H1 (cell line): ENCODE measurements around the gene OCSTAMP. TPM values are rescaled to one million over a fixed set of nuclear protein-coding genes. Genes with fewer than 3 reads are reported as not detected.

Source experiments
- CTCF ChIA-PET: fragments of 300-600 bp; sonication (Branson Sonifier 250); formaldehyde crosslinking; loops from one replicate; lab custom pipeline; 2021; ENCODE audit not compliant: partially characterized antibody; lab: Charles Lee
- POLR2A ChIA-PET: fragments of 300-600 bp; sonication (Branson Sonifier 250); formaldehyde crosslinking; loops from one replicate; lab custom pipeline; 2021; ENCODE audit warnings: inconsistent platforms; ENCODE audit not compliant: partially characterized antibody; lab: Charles Lee
- DNase-seq, 2 experiments: peaks; one replicate each; pipeline versions ENCODE4 v3.0.0 to v3.0.0-alpha.2; 2010 to 2022; ENCODE audit warnings: low spot score in 2 of 2, low read depth in 1 of 2, mixed read lengths in 1 of 2
- FAIRE-seq: peaks from 2 replicates; lab custom pipeline; 2011; peaks lifted over from hg19 to GRCh38; lab: Jason Lieb, UNC
- H2AFZ ChIP-seq: 2 replicates; pipeline ENCODE4 v1.8.1; 2012; ENCODE audit warnings: low read length, inconsistent platforms
- H2AK5ac ChIP-seq: 2 replicates; pipeline ENCODE4 v1.6.1; 2013; ENCODE audit warnings: low read depth, low read length
- H2BK120ac ChIP-seq: replicated peaks from 2 replicates; pipeline ENCODE3; 2013; ENCODE audit warnings: low read depth, low read length, inconsistent platforms
- H2BK12ac ChIP-seq: 2 replicates; pipeline ENCODE4 v1.6.1; 2013; ENCODE audit warnings: low read depth, low read length
- H2BK15ac ChIP-seq: 2 replicates; pipeline ENCODE4 v1.6.1; 2013; ENCODE audit warnings: low read length
- H2BK20ac ChIP-seq: 2 replicates; pipeline ENCODE4 v1.6.1; 2013; ENCODE audit warnings: low read length
- H2BK5ac ChIP-seq: 2 replicates; pipeline ENCODE4 v1.6.1; 2013; ENCODE audit warnings: low read depth, low read length
- H3K14ac ChIP-seq: 2 replicates; pipeline ENCODE4 v1.6.1; 2013; ENCODE audit warnings: inconsistent platforms; ENCODE audit not compliant: insufficient read length
- H3K18ac ChIP-seq: 2 replicates; pipeline ENCODE4 v1.6.1; 2013; ENCODE audit warnings: low read length; ENCODE audit errors: extremely low read depth
- H3K23ac ChIP-seq: 2 replicates; pipeline ENCODE4 v1.6.1; 2013; ENCODE audit warnings: inconsistent platforms; ENCODE audit not compliant: insufficient read length
- H3K23me2 ChIP-seq: 2 replicates; pipeline ENCODE4 v1.6.1; 2013; ENCODE audit warnings: low read depth, low read length
- H3K27ac ChIP-seq: 2 replicates; pipeline ENCODE4 v1.6.1; 2011; ENCODE audit warnings: low read depth, low read length, inconsistent platforms
- H3K27me3 ChIP-seq, 4 experiments: replicated peaks in 1 of 4; 1 replicate in 1 of 4; 2 replicates in 3 of 4; pipeline versions ENCODE4 v1.6.1 to v1.8.1; 2011 to 2013; ENCODE audit warnings: low read length in 3 of 4, mild to moderate bottlenecking in 3 of 4, inconsistent platforms in 2 of 4, mixed read lengths in 2 of 4, moderate library complexity in 1 of 4; ENCODE audit not compliant: control insufficient read depth in 3 of 4, insufficient read depth in 3 of 4; ENCODE audit errors: extremely low read depth in 1 of 4
- H3K36me3 ChIP-seq, 4 experiments: 2 replicates each; pipeline versions ENCODE4 v1.6.1 to v1.8.1; 2011 to 2013; ENCODE audit warnings: mild to moderate bottlenecking in 4 of 4, low read length in 3 of 4, moderate library complexity in 2 of 4, control low read depth in 1 of 4, inconsistent platforms in 1 of 4; ENCODE audit not compliant: insufficient read depth in 4 of 4, control insufficient read depth in 2 of 4
- H3K4ac ChIP-seq: replicated peaks from 2 replicates; pipeline ENCODE3; 2013; ENCODE audit warnings: low read length, low read depth, mixed read lengths, inconsistent platforms; ENCODE audit not compliant: insufficient read length
- H3K4me1 ChIP-seq, 4 experiments: replicated peaks in 1 of 4; 1 replicate in 1 of 4; 2 replicates in 3 of 4; pipeline versions ENCODE4 v1.6.1 to v1.8.1; 2011 to 2013; ENCODE audit warnings: low read length in 3 of 4, inconsistent platforms in 2 of 4, mixed read lengths in 1 of 4; ENCODE audit not compliant: insufficient read depth in 4 of 4, control insufficient read depth in 3 of 4
- H3K4me2 ChIP-seq, 2 experiments: 2 replicates each; pipeline versions ENCODE4 v1.6.1 to v1.8.1; 2011 to 2013; ENCODE audit warnings: low read depth in 2 of 2, low read length in 2 of 2, control low read depth in 1 of 2, inconsistent platforms in 1 of 2, mild to moderate bottlenecking in 1 of 2; ENCODE audit not compliant: insufficient read depth in 1 of 2
- H3K4me3 ChIP-seq, 4 experiments: fragments of 200-600, 300-600 bp in 1 of 4; sonication (generic), shearing (Covaris generic), sonication (Bioruptor Twin) in 1 of 4; 2 replicates each; pipeline versions ENCODE4 v1.5.1 to v1.8.1; 2011 to 2016; ENCODE audit warnings: low read length in 4 of 4, low read depth in 3 of 4, control low read depth in 2 of 4, inconsistent platforms in 2 of 4, mild to moderate bottlenecking in 2 of 4, mixed read lengths in 1 of 4, moderate library complexity in 1 of 4; ENCODE audit not compliant: insufficient read depth in 2 of 4; ENCODE audit errors: extremely low read depth in 1 of 4
- H3K56ac ChIP-seq: replicated peaks from 2 replicates; pipeline ENCODE3; 2013; ENCODE audit warnings: low read depth, mild to moderate bottlenecking, mixed read lengths, low read length, inconsistent platforms; ENCODE audit not compliant: insufficient read length
- H3K79me1 ChIP-seq: 2 replicates; pipeline ENCODE4 v1.6.1; 2013; ENCODE audit warnings: low read depth, low read length, control low read depth
- H3K79me2 ChIP-seq, 2 experiments: 2 replicates each; pipeline versions ENCODE4 v1.6.1 to v1.8.1; 2012 to 2013; ENCODE audit warnings: low read length in 2 of 2, mild to moderate bottlenecking in 2 of 2, inconsistent platforms in 1 of 2; ENCODE audit not compliant: insufficient read depth in 2 of 2, control insufficient read depth in 1 of 2
- H3K9ac ChIP-seq, 4 experiments: replicated peaks in 1 of 4; 1 replicate in 1 of 4; 2 replicates in 3 of 4; pipeline versions ENCODE4 v1.6.1 to v1.8.1; 2011 to 2013; ENCODE audit warnings: low read depth in 3 of 4, low read length in 3 of 4, control low read depth in 2 of 4, mild to moderate bottlenecking in 2 of 4, moderate library complexity in 2 of 4, inconsistent platforms in 1 of 4; ENCODE audit errors: extremely low read depth in 1 of 4
- H3K9me3 ChIP-seq, 2 experiments: 2 replicates each; pipeline versions ENCODE4 v1.6.1 to v1.8.1; 2012 to 2013; ENCODE audit warnings: mild to moderate bottlenecking in 2 of 2, moderate library complexity in 2 of 2, control low read depth in 1 of 2, inconsistent platforms in 1 of 2, low read depth in 1 of 2, low read length in 1 of 2, mixed read lengths in 1 of 2; ENCODE audit not compliant: insufficient read depth in 2 of 2
- H4K20me1 ChIP-seq, 2 experiments: replicated peaks in 1 of 2; 2 replicates each; pipeline versions ENCODE3 to v1.8.1; 2011 to 2013; ENCODE audit warnings: inconsistent platforms in 2 of 2, low read length in 2 of 2, mild to moderate bottlenecking in 1 of 2; ENCODE audit not compliant: insufficient read depth in 2 of 2, control insufficient read depth in 1 of 2
- H4K5ac ChIP-seq: 2 replicates; pipeline ENCODE4 v1.6.1; 2013; ENCODE audit warnings: low read length, low read depth, mixed read lengths, inconsistent platforms; ENCODE audit not compliant: insufficient read length
- H4K8ac ChIP-seq: 2 replicates; pipeline ENCODE4 v1.8.0; 2013; ENCODE audit warnings: mild to moderate bottlenecking, moderate library complexity, low read length, inconsistent platforms; ENCODE audit not compliant: insufficient read depth; ENCODE audit errors: extremely low read depth
- H4K91ac ChIP-seq: replicated peaks from 2 replicates; pipeline ENCODE3; 2013; ENCODE audit warnings: low read length, mixed read lengths, inconsistent platforms; ENCODE audit not compliant: insufficient read length
- CHD1 ChIP-seq: IDR thresholded peaks from 2 replicates; pipeline ENCODE4 v1.6.1; 2012; ENCODE audit warnings: low read depth, low read length, improper control_type of control experiment
- CREB1 ChIP-seq: IDR thresholded peaks from 2 replicates; pipeline ENCODE4 v1.6.1; 2012; ENCODE audit warnings: inconsistent platforms
- CTBP2 ChIP-seq: IDR thresholded peaks from 2 replicates; pipeline ENCODE4 v1.7.0; 2011; ENCODE audit warnings: borderline replicate concordance, mild to moderate bottlenecking, moderate library complexity, mixed read lengths, low read length; ENCODE audit not compliant: insufficient read depth, insufficient read length
- HDAC2 ChIP-seq, 2 experiments: fragments of 300-600 bp in 1 of 2; sonication (generic) in 1 of 2; IDR thresholded peaks; 2 replicates each; pipeline ENCODE4 v1.6.1; 2011 to 2012; ENCODE audit warnings: low read depth in 2 of 2, low read length in 2 of 2, mild to moderate bottlenecking in 2 of 2, moderate library complexity in 2 of 2, borderline replicate concordance in 1 of 2, inconsistent platforms in 1 of 2
- SIN3A ChIP-seq, 2 experiments: IDR thresholded peaks in 1 of 2; conservative IDR thresholded peaks in 1 of 2; 2 replicates each; pipeline ENCODE4 v1.6.1; 2011 to 2012; ENCODE audit warnings: low read length in 2 of 2, improper control_type of control experiment in 1 of 2, low read depth in 1 of 2, mild to moderate bottlenecking in 1 of 2
- SP4 ChIP-seq: IDR thresholded peaks from 2 replicates; pipeline ENCODE4 v1.6.1; 2012; ENCODE audit warnings: low read length, inconsistent platforms
- SUZ12 ChIP-seq: fragments of 200-600 bp; sonication (generic); IDR thresholded peaks from 2 replicates; pipeline ENCODE4 v1.6.1; 2012; ENCODE audit warnings: mild to moderate bottlenecking, inconsistent platforms, low read length, moderate library complexity, mixed read lengths
- TAF7 ChIP-seq: optimal IDR thresholded peaks from 2 replicates; pipeline ENCODE3; 2011; ENCODE audit warnings: low read depth, mild to moderate bottlenecking, inconsistent platforms, low read length, moderate library complexity, borderline replicate concordance
- TEAD4 ChIP-seq: IDR thresholded peaks from 2 replicates; pipeline ENCODE4 v1.6.1; 2012; ENCODE audit warnings: low read depth, low read length, inconsistent platforms, mixed read lengths
- YY1 ChIP-seq: IDR thresholded peaks from 2 replicates; pipeline ENCODE4 v1.6.1; 2011; ENCODE audit warnings: low read depth, mild to moderate bottlenecking, low read length
- WGBS, 2 experiments: shearing (Covaris generic) in 1 of 2; methylation state at CpG; one replicate each; pipeline versions ENCODE4 v1.1.6 to v1.1.7; 2013 to 2015; ENCODE audit warnings: low lambda C conversion rate in 2 of 2, mixed read lengths in 2 of 2, inconsistent platforms in 1 of 2, low coverage in 1 of 2, missing lambda C conversion rate in 1 of 2; ENCODE audit not compliant: insufficient replicate concordance in 2 of 2, insufficient coverage in 1 of 2, insufficient read length in 1 of 2; ENCODE audit errors: extremely low coverage in 1 of 2, missing lambda C conversion rate in 1 of 2; 5-methylcytosine and 5-hydroxymethylcytosine counted together
- polyA plus RNA-seq, 7 experiments: library from polyadenylated mRNA; depleted of rRNA in 3 of 7; stranded (reverse) in 5 of 7; unstranded in 2 of 7; fragments of >200 nt in 5 of 7; fragments of 200-250 nt in 2 of 7; gene quantifications; 1 replicate in 5 of 7; 2 replicates in 1 of 7; 4 replicates in 1 of 7; pipeline versions ENCODE4 v1.2.1 to v1.2.3, GENCODE V29; 2011 to 2013; ENCODE audit warnings: missing spikeins in 2 of 7, mixed read lengths in 2 of 7
- total RNA-seq: library from RNA; stranded (reverse); fragmentation: NEBNext Ultra II Directional; extraction: Animal tissue kit (Norgen Biotek cat#: 25700); gene quantifications from 2 replicates; pipeline ENCODE4 v1.2.1, GENCODE V29; 2021

Gene OCSTAMP
- total and polyA plus RNA-seq, 2 of the 8 experiments (the other 6 are each of a cell fraction or from before 2014, with no cell fraction given): 0.09 to 0.13 TPM

DNA sequence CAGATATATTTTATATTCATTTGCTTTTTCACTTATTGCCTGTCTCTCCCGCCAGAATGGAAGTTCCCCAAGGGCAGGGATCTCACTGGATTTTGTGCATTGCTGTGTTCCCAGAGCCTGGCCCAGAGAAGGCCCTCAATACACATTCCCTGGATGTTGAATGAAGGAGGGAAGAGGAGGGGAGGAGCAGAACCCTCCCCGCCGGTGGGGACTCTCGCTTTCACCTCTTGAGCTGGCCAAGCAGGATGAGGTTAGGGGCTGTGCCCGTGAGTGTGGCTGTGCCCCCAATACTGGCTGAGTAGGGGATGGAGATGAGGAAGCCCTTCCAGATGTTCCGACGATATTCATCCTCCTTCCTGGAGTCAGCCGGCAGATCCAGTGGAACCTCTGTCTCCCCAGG is 45.5 kb upstream of the OCSTAMP start:
- no peaks in the 10 kb centered on the region for H3K27me3 ChIP-seq
- H3K56ac ChIP-seq: no peak overlapping the region
- H3K4me1 ChIP-seq: peaks cover 0 to 8% (median 6%) of the 10 kb centered on the region in 4 experiments; a peak in 4 of 7 replicates
- H2AK5ac ChIP-seq: no peak overlapping the region
- H4K8ac ChIP-seq: no peak overlapping the region
- no peak overlapping the region for H2BK20ac ChIP-seq
- no peaks in the 10 kb centered on the region for H3K36me3 ChIP-seq
- no peak overlapping the region for H3K4me2 ChIP-seq
- H3K79me1 ChIP-seq: no peaks in the 10 kb centered on the region
- FAIRE-seq (no peak), DNase-seq (no peak)
- ChIA-PET POLR2A (interaction anchor here (0.8 kb wide), 1 partner anchor 14 kb away, joined by 3 read pairs; no protein-coding TSS in a partner anchor), CTCF (interaction anchor here (0.7 to 2.1 kb wide), 7 partner anchors 8 to 289 kb away, joined by 3 to 5 read pairs (median 4); no protein-coding TSS in a partner anchor)
- H3K14ac ChIP-seq: no peak overlapping the region
- H2BK12ac ChIP-seq: 0 out of 2 replicates have a peak overlapping the region, but pooled peaks have one; percentile 46
- no peak overlapping the region for H3K4me3 ChIP-seq
- no peak overlapping the region for H2BK15ac ChIP-seq
- H4K20me1 ChIP-seq: no peaks in the 10 kb centered on the region
- H3K27ac ChIP-seq: no peak overlapping the region
- no peak overlapping the region for H3K18ac ChIP-seq
- H4K5ac ChIP-seq: no peak overlapping the region
- no peak overlapping the region for H3K23ac ChIP-seq
- H4K91ac ChIP-seq: no peak overlapping the region
- no peak overlapping the region for H2AFZ ChIP-seq
- no peaks in the 10 kb centered on the region for H3K79me2 ChIP-seq
- no peaks in the 10 kb centered on the region for H3K9me3 ChIP-seq
- H3K9ac ChIP-seq: no peak overlapping the region
- no peak overlapping the region for H3K4ac ChIP-seq
- 86% methylated on average over 8 of the region's 8 CpGs; no CpG with 5 or more reads in 1 of the 2 experiments for WGBS, 2 experiments
- H3K23me2 ChIP-seq: no peaks in the 10 kb centered on the region; the same call in 1 of the 2 replicates
- H2BK120ac ChIP-seq: no peak overlapping the region
- H2BK5ac ChIP-seq: peak overlapping the region; percentile 79; the same call in 1 of the 2 replicates
- TF ChIP-seq TAF7 (no peak), SP4 (no peak), CREB1 (no peak), CHD1 (no peak), CTBP2 (no peak), SIN3A (conservative IDR thresholded peaks at IDR 0.05 in 1 of 2, IDR thresholded peaks at IDR 0.05 in 1 of 2; ENCODE audit: low read depth in 1 of 2, low read length in 2 of 2) (no peak), SUZ12 (no peak), YY1 (no peak), TEAD4 (no peak), HDAC2 (IDR thresholded peaks at IDR 0.05; ENCODE audit: borderline replicate concordance in 1 of 2, low read depth in 2 of 2, low read length in 2 of 2) (no peak)
